ENCODE measurements around the gene ZNF284.

DNA sequence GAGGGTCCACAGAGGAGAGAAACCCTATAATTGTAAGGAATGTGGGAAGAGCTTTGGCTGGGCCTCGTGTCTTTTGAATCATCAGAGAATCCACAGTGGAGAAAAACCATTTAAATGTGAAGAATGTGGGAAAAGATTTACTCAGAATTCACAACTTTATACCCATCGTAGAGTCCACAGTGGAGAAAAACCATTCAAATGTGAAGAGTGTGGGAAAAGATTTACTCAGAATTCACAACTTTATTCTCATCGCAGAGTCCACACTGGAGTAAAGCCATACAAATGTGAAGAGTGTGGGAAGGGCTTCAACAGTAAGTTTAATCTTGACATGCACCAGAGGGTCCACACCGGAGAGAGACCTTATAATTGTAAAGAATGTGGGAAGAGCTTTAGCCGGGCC lies 60.0 kb downstream of the ZNF284 start:
- TF ChIP-seq, protein P1, sequence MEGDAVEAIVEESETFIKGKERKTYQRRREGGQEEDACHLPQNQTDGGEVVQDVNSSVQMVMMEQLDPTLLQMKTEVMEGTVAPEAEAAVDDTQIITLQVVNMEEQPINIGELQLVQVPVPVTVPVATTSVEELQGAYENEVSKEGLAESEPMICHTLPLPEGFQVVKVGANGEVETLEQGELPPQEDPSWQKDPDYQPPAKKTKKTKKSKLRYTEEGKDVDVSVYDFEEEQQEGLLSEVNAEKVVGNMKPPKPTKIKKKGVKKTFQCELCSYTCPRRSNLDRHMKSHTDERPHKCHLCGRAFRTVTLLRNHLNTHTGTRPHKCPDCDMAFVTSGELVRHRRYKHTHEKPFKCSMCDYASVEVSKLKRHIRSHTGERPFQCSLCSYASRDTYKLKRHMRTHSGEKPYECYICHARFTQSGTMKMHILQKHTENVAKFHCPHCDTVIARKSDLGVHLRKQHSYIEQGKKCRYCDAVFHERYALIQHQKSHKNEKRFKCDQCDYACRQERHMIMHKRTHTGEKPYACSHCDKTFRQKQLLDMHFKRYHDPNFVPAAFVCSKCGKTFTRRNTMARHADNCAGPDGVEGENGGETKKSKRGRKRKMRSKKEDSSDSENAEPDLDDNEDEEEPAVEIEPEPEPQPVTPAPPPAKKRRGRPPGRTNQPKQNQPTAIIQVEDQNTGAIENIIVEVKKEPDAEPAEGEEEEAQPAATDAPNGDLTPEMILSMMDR (IDR thresholded peaks at IDR 0.05) = no peak
- TF ChIP-seq, protein P2, sequence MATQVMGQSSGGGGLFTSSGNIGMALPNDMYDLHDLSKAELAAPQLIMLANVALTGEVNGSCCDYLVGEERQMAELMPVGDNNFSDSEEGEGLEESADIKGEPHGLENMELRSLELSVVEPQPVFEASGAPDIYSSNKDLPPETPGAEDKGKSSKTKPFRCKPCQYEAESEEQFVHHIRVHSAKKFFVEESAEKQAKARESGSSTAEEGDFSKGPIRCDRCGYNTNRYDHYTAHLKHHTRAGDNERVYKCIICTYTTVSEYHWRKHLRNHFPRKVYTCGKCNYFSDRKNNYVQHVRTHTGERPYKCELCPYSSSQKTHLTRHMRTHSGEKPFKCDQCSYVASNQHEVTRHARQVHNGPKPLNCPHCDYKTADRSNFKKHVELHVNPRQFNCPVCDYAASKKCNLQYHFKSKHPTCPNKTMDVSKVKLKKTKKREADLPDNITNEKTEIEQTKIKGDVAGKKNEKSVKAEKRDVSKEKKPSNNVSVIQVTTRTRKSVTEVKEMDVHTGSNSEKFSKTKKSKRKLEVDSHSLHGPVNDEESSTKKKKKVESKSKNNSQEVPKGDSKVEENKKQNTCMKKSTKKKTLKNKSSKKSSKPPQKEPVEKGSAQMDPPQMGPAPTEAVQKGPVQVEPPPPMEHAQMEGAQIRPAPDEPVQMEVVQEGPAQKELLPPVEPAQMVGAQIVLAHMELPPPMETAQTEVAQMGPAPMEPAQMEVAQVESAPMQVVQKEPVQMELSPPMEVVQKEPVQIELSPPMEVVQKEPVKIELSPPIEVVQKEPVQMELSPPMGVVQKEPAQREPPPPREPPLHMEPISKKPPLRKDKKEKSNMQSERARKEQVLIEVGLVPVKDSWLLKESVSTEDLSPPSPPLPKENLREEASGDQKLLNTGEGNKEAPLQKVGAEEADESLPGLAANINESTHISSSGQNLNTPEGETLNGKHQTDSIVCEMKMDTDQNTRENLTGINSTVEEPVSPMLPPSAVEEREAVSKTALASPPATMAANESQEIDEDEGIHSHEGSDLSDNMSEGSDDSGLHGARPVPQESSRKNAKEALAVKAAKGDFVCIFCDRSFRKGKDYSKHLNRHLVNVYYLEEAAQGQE (IDR thresholded peaks at IDR 0.05; ENCODE audit: low read depth, low read length) = no peak
- no peak for TF ChIP-seq SMC3 (IDR thresholded peaks at IDR 0.05; ENCODE audit: low read depth, low read length)
- TF ChIP-seq YY1 (IDR thresholded peaks at IDR 0.05; ENCODE audit: low read depth) = no peak
- no peak for TF ChIP-seq FOSL2 (IDR thresholded peaks at IDR 0.05; ENCODE audit: borderline replicate concordance, low read depth)
- TF ChIP-seq, protein P3, sequence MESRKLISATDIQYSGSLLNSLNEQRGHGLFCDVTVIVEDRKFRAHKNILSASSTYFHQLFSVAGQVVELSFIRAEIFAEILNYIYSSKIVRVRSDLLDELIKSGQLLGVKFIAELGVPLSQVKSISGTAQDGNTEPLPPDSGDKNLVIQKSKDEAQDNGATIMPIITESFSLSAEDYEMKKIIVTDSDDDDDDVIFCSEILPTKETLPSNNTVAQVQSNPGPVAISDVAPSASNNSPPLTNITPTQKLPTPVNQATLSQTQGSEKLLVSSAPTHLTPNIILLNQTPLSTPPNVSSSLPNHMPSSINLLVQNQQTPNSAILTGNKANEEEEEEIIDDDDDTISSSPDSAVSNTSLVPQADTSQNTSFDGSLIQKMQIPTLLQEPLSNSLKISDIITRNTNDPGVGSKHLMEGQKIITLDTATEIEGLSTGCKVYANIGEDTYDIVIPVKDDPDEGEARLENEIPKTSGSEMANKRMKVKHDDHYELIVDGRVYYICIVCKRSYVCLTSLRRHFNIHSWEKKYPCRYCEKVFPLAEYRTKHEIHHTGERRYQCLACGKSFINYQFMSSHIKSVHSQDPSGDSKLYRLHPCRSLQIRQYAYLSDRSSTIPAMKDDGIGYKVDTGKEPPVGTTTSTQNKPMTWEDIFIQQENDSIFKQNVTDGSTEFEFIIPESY (IDR thresholded peaks at IDR 0.05; ENCODE audit: borderline replicate concordance, low read depth) = no peak
- TF ChIP-seq MXI1 (IDR thresholded peaks at IDR 0.05; ENCODE audit: low read depth, low read length) = no peak
- TF ChIP-seq, protein P4, sequence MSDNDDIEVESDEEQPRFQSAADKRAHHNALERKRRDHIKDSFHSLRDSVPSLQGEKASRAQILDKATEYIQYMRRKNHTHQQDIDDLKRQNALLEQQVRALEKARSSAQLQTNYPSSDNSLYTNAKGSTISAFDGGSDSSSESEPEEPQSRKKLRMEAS (IDR thresholded peaks at IDR 0.05; ENCODE audit: low read depth) = no peak
- no peak for TF ChIP-seq NFIC (IDR thresholded peaks at IDR 0.05; ENCODE audit: borderline replicate concordance)
- no peak for TF ChIP-seq GATA2 (CRISPR knock-in tag; IDR thresholded peaks at IDR 0.05)

Data from SK-N-SH (cell line).